Esophagus muscularis mucosa (tissue), 3 donors: ENCODE data around the gene C1orf185.
"Not testable (repeated sequence)": the region's sequence is repeated elsewhere in the genome, so short reads cannot be mapped to it uniquely, and the experiment has no call there.

Experiments
- EP300 ChIP-seq: sonication (generic); formaldehyde crosslinking; IDR thresholded peaks from one replicate; pipeline ENCODE4 v1.6.1; 2017; ENCODE audit warnings: antibody characterized with exemption
- POLR2A ChIP-seq: fragments of 450-650 bp; IDR thresholded peaks from one replicate; pipeline ENCODE4 v1.6.1; 2017; ENCODE audit warnings: antibody characterized with exemption, moderate library complexity, mild to moderate bottlenecking, low read depth
- POLR2AphosphoS5 ChIP-seq, 2 donors: sonication (generic); formaldehyde crosslinking; IDR thresholded peaks; one replicate each; pipeline ENCODE4 v1.6.1; 2017; ENCODE audit warnings: antibody characterized with exemption in 2 of 2

DNA sequence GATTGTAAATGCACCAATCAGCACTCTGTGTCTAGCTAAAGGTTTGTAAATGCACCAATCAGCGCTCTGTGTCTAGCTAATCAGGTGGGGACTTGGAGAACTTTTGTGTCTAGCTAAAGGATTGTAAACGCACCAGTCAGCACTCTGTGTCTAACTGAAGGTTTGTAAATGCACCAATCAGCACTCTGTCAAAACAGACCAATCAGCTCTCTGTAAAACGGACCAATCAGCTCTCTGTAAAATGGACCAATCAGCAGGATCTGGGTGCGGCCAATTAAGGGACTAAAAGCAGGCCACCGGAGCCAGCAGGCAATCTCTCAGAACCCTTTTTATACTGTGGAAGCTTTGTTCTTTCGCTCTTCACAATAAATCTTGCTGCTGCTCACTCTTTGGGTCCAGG lies 76.0 kb downstream of the C1orf185 start:
- TF ChIP-seq POLR2A; EP300; POLR2AphosphoS5 (IDR thresholded peaks at IDR 0.05): not testable (repeated sequence)
